ENCODE measurements around the gene MYL6B. TPM values are rescaled to one million over a fixed set of nuclear protein-coding genes. Genes with fewer than 3 reads are reported as not detected.
"Not testable (repeated sequence)": the region's sequence is repeated elsewhere in the genome, so short reads cannot be mapped to it uniquely, and the experiment has no call there.

MYL6B gene
- total RNA-seq, 2 donors from 2014 or later = 17.1 to 21.9 TPM

DNA sequence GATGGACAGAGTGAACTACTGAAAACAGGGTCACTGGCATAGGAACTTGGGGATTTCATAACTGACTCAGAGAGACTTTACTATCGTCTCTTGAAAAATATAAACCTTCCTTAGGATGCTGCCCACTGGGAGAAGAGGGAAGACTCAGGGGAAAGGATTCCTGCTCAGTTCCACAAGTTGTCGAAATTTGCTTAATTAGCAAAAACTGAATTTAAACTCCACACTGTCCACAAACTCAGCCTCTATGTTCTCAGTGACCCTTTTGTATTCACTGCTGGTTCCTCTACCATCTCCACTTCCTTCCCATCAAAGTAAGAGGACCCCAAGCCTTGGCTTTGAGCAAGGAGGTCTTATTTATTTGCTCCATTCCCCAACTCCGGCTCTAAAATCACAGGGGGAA is 7.2 kb upstream of the MYL6B start:
- DNase-seq (no peak), ATAC-seq (no peak)
- intact Hi-C loops (cut with DNase I, micrococcal nuclease) = no loop called here

- peak in 1 of 2 donors; percentile 63 for DNase-seq
- intact Hi-C loops (cut with DNase I, micrococcal nuclease) = no loop called here
- peak; percentile 87 for ATAC-seq
Measured at GRCh38 chr12:56146492-56147460, 5.6 kb upstream of the MYL6B start.

- intact Hi-C loops (cut with DNase I, micrococcal nuclease) = no loop called here
- DNase-seq (no peak), ATAC-seq (no peak)
Measured at GRCh38 chr12:56150563-56150962, 1.8 kb upstream of the MYL6B start.

GRCh38 chr12:56151672-56152131 is 685 bp upstream of the MYL6B start:
- peak; percentile 67 to 86 for DNase-seq
- intact Hi-C loops (cut with DNase I, micrococcal nuclease) = no loop called here

GRCh38 chr12:56152756-56153677 is 630 bp downstream of the MYL6B start:
- DNase-seq (peak in 1 of 2 donors; percentile 27), ATAC-seq (no peak)
- intact Hi-C loops (cut with DNase I, micrococcal nuclease) = no loop called here

More at GRCh38 chr12:56151672-56152131, 685 bp upstream of the MYL6B start:
- ATAC-seq = peak; percentile 71

DNA sequence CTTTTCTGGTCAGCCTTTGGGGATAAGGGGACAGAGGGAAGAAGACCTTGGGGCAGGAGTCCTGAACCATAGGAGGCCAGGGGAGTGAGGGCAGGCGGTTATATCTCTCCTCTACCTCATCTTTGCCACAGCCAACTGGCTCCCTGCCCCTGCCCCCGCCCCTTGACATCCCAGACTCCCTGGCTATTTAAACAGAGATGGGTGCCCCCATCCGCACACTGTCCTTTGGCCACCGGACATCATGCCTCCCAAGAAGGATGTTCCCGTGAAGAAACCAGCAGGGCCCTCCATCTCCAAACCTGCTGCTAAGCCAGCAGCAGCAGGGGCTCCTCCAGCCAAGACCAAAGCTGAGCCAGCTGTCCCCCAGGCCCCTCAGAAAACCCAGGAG is 1.3 kb downstream of the MYL6B start:
- ATAC-seq (no peak), DNase-seq (peak in 1 of 2 donors; percentile 22)
- intact Hi-C loops (cut with DNase I, micrococcal nuclease) = no loop called here

DNA sequence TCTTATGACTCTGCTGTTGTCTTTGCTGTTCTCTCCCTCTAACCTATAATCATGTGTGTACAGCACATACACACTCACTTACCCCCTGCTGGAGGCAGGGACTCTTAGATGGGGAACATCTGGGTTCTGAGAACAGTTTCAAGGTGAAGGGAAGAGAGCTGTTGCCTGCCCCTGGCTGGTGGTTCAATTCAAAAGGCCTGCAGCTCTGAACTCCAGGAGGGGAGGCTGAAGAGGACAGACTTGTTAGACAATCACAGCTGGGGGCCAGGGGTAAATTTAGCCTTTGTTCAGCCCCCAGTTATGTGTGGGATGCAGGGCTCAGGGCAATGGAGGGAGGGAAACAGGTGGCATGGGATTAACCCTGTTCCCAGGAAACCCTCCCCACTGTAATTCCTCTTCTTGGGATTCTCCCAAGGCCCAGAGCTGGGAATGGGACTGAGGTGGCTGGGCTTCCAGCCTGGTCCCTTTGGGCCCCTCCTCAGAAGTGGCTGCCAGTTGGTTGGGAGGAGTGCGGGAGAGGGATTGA is 1.9 kb downstream of the MYL6B start:
- ATAC-seq = no peak
- intact Hi-C loops (cut with DNase I, micrococcal nuclease) = no loop called here
- peak in 1 of 2 donors; percentile 20 for DNase-seq

- DNase-seq (peak in 1 of 2 donors; percentile 24), ATAC-seq (no peak)
- intact Hi-C loops (cut with DNase I, micrococcal nuclease) = no loop called here
Measured at GRCh38 chr12:56154818-56155217, 2.4 kb downstream of the MYL6B start.

DNA sequence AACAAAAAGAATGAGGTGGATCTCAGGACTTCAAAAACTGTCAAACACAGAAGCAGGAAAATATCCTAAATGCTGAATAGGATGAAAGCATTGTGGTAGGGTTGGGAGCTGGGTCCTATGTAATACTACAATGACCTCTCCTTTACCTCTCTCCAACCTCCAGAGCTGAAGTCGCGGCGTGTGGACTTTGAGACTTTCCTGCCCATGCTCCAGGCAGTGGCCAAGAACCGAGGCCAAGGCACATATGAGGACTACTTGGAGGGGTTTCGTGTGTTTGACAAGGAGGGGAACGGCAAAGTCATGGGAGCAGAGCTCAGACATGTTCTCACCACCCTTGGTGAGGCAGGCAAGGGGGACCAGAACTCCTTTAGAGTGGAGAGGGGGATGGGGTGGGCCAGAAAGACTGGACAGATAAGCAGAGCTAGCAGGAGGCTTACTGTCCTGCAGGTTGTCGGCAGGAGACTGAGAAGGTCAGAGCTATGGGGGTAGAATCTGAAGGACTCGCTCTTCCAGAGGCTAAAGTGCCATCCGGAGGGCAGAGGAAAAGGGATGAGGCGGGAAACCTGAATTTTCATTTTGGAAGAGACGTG is 3.0 kb downstream of the MYL6B start:
- ATAC-seq = no peak
- intact Hi-C loops (cut with DNase I, micrococcal nuclease) = no loop called here
- peak in 1 of 2 donors; percentile 24 for DNase-seq

DNA sequence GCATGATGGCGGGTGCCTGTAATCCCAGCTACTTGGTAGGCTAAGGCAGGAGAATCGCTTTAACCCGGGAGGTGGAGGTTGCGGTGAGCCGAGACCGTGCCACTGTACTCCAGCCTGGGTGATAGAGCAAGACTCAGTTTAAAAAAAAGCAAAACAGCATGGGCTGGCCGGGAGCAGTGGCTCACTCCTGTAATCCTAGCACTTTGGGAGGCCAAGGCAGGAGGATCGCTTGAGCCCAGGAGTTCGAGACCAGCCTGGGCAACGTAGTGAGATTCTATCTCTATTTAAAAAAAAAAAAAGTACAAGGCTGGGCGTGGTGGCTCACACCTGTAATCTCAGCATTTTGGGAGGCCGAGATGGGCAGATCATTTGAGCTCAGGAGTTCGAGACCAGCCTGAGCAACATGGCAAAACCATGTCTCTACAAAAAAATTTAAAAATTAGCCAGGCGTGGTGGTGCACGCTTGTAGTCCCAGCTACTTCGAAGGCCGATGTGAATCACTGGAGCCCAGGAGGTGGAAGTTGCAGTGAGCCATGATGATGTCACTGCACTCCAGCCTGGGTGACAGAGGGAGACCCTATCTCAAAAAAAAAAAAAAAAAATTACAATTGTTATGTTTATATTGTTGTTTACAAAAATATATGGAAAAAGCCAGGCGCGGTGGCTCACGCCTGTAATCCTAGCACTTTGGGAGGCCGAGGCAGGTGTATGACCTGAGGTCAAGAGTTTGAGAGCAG is 4.2 kb downstream of the MYL6B start:
- ATAC-seq; intact Hi-C loops (cut with DNase I, micrococcal nuclease): not testable (repeated sequence)
- peak in 1 of 2 donors; percentile 18 for DNase-seq

- intact Hi-C loops (cut with DNase I, micrococcal nuclease) = loop anchor here in 1 of 2 donors (2.0 kb wide), 1 partner anchor 31 kb away; the partner anchor contains the start of gene SMARCC2
- peak; percentile 75 to 80 for DNase-seq
Measured at GRCh38 chr12:56157201-56158028, 5.0 kb downstream of the MYL6B start.

DNA sequence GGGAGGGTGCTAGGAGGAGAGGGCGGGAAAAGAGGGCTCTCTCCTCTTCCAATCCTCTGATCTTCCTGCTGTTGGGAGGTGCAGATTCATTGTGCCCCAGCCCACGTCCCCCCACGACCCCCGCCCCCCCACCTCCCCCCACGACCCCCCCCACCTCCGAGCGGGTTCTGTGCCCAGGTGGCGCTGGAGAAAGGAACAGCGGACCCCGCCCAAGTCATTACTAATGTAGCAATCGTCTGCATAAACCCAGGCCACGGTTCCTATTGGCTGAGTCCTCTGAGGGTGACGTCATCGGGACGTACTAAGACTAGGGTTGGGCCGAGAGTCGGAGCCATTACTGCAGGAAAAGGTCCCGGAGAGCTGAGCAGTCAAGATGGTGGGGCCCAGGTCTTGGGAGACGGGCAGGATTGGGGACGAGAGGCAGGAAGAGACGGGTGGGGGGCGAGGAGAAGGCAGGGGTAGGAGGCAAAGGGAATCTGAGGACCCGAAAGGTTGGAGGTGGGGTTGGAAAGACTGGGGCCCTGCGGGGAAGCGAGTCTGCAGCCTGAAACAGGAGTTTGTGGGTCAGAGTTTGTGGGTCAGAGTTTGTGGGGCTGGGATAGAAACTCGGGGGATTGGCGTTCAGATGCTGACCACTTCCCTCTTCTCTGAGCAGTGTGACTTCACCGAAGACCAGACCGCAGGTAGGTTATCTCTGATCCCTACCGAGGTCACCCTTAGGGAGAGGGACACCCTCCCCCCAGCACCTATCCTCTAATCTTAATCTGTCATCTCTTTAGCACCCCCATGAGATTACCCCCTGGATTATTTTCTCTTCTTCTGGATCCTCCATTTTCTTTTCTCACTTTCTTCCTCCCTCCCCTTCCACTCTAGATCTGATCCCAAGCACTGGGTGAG is 5.9 kb downstream of the MYL6B start, which contains the start of gene MYL6:
Gene MYL6 (plus strand): TSS at position 331 of the 897 bp plus-strand sequence. CDS start 43 bp downstream, at position 374.
- intact Hi-C loops (cut with DNase I, micrococcal nuclease) = loop anchor here in 1 of 2 donors (2.0 kb wide), 1 partner anchor 31 kb away; the partner anchor contains the start of gene SMARCC2
- ATAC-seq (peak; percentile 82), DNase-seq (peak; percentile 96 to 99)

More at GRCh38 chr12:56157201-56158028, 5.0 kb downstream of the MYL6B start:
- ATAC-seq = peak; percentile 51

DNA sequence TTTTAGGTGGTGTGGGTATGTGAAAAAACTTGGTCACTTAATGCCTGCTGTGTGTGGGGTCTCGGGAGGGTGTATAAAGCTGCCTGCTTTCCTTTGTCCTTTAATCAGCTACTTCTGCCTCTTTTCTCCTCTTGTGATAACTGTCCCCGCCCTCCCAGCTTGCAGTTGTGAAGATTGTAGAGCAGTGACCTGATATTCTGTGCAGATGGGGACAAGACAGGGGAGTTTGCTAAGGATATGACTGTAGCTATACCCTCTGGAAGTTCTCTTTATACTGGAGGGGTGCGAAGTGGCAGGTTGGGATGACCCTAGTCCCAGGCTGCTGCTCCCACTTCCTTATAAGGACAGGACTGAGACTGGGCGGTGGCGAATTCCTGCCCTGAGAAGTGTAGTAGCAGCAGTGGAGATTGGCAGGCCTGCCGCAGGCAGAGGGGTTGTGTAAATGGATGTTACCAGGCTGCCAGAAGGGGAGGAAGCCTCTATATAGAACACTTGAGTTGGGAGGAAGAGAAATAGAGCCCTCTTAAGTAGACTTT is 6.6 kb downstream of the MYL6B start:
- peak; percentile 86 to 93 for DNase-seq
- ATAC-seq = peak; percentile 64
- intact Hi-C loops (cut with DNase I, micrococcal nuclease) = loop anchor here in 1 of 2 donors (2.0 kb wide), 1 partner anchor 30 kb away; the partner anchor contains the start of gene SMARCC2

- ATAC-seq (no peak), DNase-seq (peak in 1 of 2 donors; percentile 25)
- intact Hi-C loops (cut with DNase I, micrococcal nuclease) = loop anchor here in 1 of 2 donors (2.0 to 5.0 kb wide), 2 partner anchors 29 to 32 kb away; partner anchors contain the start of genes ESYT1 and SMARCC2
Measured at GRCh38 chr12:56159482-56160192, 7.2 kb downstream of the MYL6B start.

Measured in left colon (tissue), 2 donors.